HG02623 (cell line): ENCODE data around the gene CPNE5.

ENCODE experiments used
- ATAC-seq: cut with Tn5 transposase; IDR thresholded peaks from one replicate; pipeline ENCODE4 v1.9.1; 2021; ENCODE audit warnings: moderate library complexity; ENCODE audit not compliant: unreplicated experiment

Gene CPNE5

GRCh38 chr6:36793913-36794712, 45.1 kb downstream of the CPNE5 start:
- no peak for ATAC-seq

- no peak for ATAC-seq
Measured at GRCh38 chr6:36793296-36793912, 45.8 kb downstream of the CPNE5 start.

GRCh38 chr6:36791521-36792135, 47.6 kb downstream of the CPNE5 start:
- ATAC-seq: no peak

- no peak for ATAC-seq
Measured at GRCh38 chr6:36791085-36791484, 48.2 kb downstream of the CPNE5 start.

- ATAC-seq: no peak
Measured at GRCh38 chr6:36788768-36789167, 50.5 kb downstream of the CPNE5 start.

GRCh38 chr6:36788186-36788585, 51.1 kb downstream of the CPNE5 start:
- no peak for ATAC-seq

GRCh38 chr6:36787210-36787609, 52.0 kb downstream of the CPNE5 start:
- ATAC-seq: no peak

- ATAC-seq: no peak
Measured at GRCh38 chr6:36786055-36786675, 53.1 kb downstream of the CPNE5 start.

- ATAC-seq: no peak
Measured at GRCh38 chr6:36784376-36784636, 54.9 kb downstream of the CPNE5 start.

GRCh38 chr6:36783603-36784375, 55.5 kb downstream of the CPNE5 start:
- no peak for ATAC-seq

- no peak for ATAC-seq
Measured at GRCh38 chr6:36781669-36782068, 57.6 kb downstream of the CPNE5 start.

- no peak for ATAC-seq
Measured at GRCh38 chr6:36780442-36781177, 58.6 kb downstream of the CPNE5 start.

GRCh38 chr6:36779227-36779626, 60.0 kb downstream of the CPNE5 start:
- ATAC-seq: no peak

GRCh38 chr6:36777801-36778200, 61.4 kb downstream of the CPNE5 start:
- no peak for ATAC-seq

GRCh38 chr6:36776167-36776566, 63.1 kb downstream of the CPNE5 start:
- ATAC-seq: no peak

GRCh38 chr6:36774331-36774730, 64.9 kb downstream of the CPNE5 start:
- no peak for ATAC-seq

GRCh38 chr6:36772397-36772796, 66.8 kb downstream of the CPNE5 start:
- ATAC-seq: no peak

GRCh38 chr6:36771145-36771544, 68.1 kb downstream of the CPNE5 start:
- ATAC-seq: no peak

GRCh38 chr6:36769676-36770499, 69.4 kb downstream of the CPNE5 start:
- no peak for ATAC-seq
